Common myeloid progenitor, CD34-positive (primary cell): ENCODE results near the gene IDH3G.

Experiments used
- CTCF ChIA-PET: fragments of 350-600 bp; sonication (Branson Sonifier 250); formaldehyde crosslinking; loops from one replicate; lab custom pipeline; 2021; ENCODE audit warnings: antibody characterized with exemption; lab: Charles Lee
- POLR2A ChIA-PET: fragments of 350-600 bp; sonication (Branson Sonifier 250); formaldehyde crosslinking; loops from one replicate; lab custom pipeline; 2021; ENCODE audit warnings: antibody characterized with exemption; lab: Charles Lee
- DNase-seq, 3 donors: peaks; one replicate each; pipeline versions ENCODE4 v3.0.0 to v3.0.0-alpha.2; 2013
- H3K27ac ChIP-seq, 2 experiments: 1 replicate in 1 of 2; 2 replicates in 1 of 2; pipeline ENCODE4 v1.7.0; 2013; ENCODE audit warnings: inconsistent platforms in 2 of 2, low read length in 2 of 2, mild to moderate bottlenecking in 2 of 2, low read depth in 1 of 2, moderate library complexity in 1 of 2; ENCODE audit not compliant: severe bottlenecking in 2 of 2, insufficient read depth in 1 of 2, poor library complexity in 1 of 2
- H3K27me3 ChIP-seq, 5 experiments: replicated peaks in 2 of 5; 1 replicate in 3 of 5; 2 replicates in 2 of 5; pipeline versions ENCODE4 v1.6.1 to v1.7.0; 2013; ENCODE audit warnings: low read length in 4 of 5, mild to moderate bottlenecking in 2 of 5, moderate library complexity in 2 of 5, inconsistent platforms in 1 of 5; ENCODE audit not compliant: insufficient read depth in 5 of 5, control insufficient read depth in 4 of 5
- H3K36me3 ChIP-seq, 4 experiments: 1 replicate in 2 of 4; 2 replicates in 2 of 4; pipeline versions ENCODE4 v1.6.1 to v1.7.0; 2013; ENCODE audit warnings: low read length in 3 of 4, control low read depth in 1 of 4, mild to moderate bottlenecking in 1 of 4; ENCODE audit not compliant: control insufficient read depth in 4 of 4, insufficient read depth in 4 of 4
- H3K4me1 ChIP-seq, 4 experiments: 1 replicate in 3 of 4; 2 replicates in 1 of 4; pipeline versions ENCODE4 v1.6.1 to v1.7.1; 2013; ENCODE audit warnings: low read length in 3 of 4, mild to moderate bottlenecking in 3 of 4, control low read depth in 1 of 4, inconsistent platforms in 1 of 4, moderate library complexity in 1 of 4; ENCODE audit not compliant: control insufficient read depth in 4 of 4, insufficient read depth in 4 of 4; ENCODE audit errors: control extremely low read depth in 1 of 4
- H3K4me3 ChIP-seq, 7 experiments: 1 replicate in 4 of 7; 2 replicates in 3 of 7; pipeline versions ENCODE4 v1.5.1 to v1.7.0; 2013; ENCODE audit warnings: mild to moderate bottlenecking in 7 of 7, low read length in 6 of 7, moderate library complexity in 6 of 7, inconsistent platforms in 2 of 7, low read depth in 2 of 7, control low read depth in 1 of 7; ENCODE audit not compliant: insufficient read depth in 4 of 7, control insufficient read depth in 1 of 7; ENCODE audit errors: extremely low read depth in 1 of 7
- H3K9me3 ChIP-seq, 5 experiments: 1 replicate in 4 of 5; 2 replicates in 1 of 5; pipeline versions ENCODE4 v1.6.1 to v1.7.1; 2013; ENCODE audit warnings: low read length in 4 of 5, mild to moderate bottlenecking in 2 of 5, inconsistent platforms in 1 of 5, low read depth in 1 of 5, moderate library complexity in 1 of 5; ENCODE audit not compliant: control insufficient read depth in 4 of 5, insufficient read depth in 2 of 5; ENCODE audit errors: control extremely low read depth in 1 of 5
- WGBS: methylation state at CpG from one replicate; pipeline ENCODE4 v1.1.5; 2013; ENCODE audit not compliant: insufficient coverage; 5-methylcytosine and 5-hydroxymethylcytosine counted together

Gene IDH3G

DNA sequence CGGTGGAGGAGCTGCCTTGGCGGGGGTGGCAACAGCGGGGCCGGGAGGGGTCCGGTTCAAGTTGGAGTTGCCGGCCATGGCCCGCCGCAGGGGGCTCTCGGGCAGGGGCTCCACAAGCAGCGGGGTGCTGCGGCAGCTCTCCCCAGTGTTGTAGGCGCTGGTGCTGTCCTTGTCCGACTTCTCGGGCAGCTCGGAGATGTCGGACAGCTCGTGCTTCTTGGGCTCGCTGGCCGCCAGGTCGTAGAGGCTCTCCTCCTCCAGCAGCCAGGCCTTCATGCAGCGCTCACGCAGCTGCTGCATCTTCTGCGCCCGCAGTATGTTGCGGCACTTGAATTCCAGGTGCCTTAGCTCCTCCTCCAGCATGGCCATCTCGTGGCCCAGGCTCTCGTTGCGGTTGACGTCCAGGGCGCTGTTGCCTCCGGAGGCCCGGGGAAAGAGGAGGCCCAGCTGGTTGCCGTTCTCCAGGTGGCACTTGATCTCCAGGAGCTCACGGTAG is 10.0 kb upstream of the IDH3G start:
- Histone ChIP-seq H3K4me1 (peaks cover 0 to 12% (median 10%) of the 10 kb centered on the region in 4 experiments), H3K4me3 (no peak overlapping the region), H3K9me3 (peaks cover 0 to 5% (median 0%) of the 10 kb centered on the region in 5 experiments), H3K27ac (no peak overlapping the region), H3K27me3 (peaks cover 0 to 6% (median 0%) of the 10 kb centered on the region in 5 experiments), H3K36me3 (peaks cover 0 to 1% (median under 1%) of the 10 kb centered on the region in 4 experiments)
- POLR2A ChIA-PET: no interaction called here
- 97% methylated on average over 31 of the region's 34 CpGs for WGBS
- DNase-seq: no peak
- CTCF ChIA-PET: no interaction called here

DNA sequence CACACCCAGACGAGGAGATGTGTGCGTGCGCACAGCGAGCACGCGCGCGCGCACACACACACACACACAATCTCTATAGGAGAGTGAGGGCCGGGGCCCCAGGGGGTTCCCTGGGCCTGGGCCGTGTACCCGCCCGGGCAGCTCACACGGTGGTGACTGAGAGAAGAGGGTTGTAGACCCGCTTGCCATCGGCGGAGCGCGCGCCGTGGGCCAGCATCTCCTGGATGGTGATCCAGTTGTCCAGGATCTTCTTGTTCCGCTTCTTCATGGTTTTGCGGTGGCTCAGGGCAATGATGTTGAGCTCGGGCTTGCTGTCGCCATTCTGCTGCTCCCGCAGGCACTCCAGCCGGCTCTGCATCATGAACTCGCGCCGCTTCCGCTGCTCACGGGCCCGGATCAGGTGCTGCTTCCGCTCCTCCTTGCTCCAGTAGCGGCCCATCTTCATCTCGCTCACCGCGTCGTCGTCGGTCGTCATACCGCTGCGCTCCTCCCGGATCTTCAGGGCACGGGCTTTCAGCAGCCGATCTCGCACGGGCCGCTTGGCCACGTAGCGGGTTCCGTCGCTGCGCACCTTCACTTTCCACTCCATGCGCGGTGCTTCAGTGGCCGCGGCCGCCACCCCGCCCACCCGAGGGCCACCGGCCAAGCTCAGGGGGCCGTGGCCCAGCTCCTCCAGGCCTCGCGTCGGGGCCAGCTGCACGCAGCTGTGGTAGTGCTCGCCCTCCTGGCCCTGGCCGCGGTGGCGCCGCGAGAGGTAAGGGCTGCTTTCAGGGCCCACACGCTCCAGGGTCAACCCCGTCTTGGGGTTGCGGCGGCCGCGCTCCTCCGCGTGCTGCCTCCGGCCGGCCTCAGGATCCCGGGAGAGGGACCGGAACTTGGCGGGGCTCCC is 9.3 kb upstream of the IDH3G start:
- no peak overlapping the region for H3K27ac ChIP-seq
- DNase-seq: no peak
- H3K9me3 ChIP-seq: peaks cover 0 to 5% (median 0%) of the 10 kb centered on the region in 5 experiments
- H3K4me1 ChIP-seq: peaks cover 0 to 12% (median 10%) of the 10 kb centered on the region in 4 experiments
- WGBS: 96% methylated on average over 68 of the region's 87 CpGs
- H3K4me3 ChIP-seq: no peak overlapping the region
- H3K36me3 ChIP-seq: peaks cover 0 to 8% (median 3%) of the 10 kb centered on the region in 4 experiments
- ChIA-PET POLR2A (no interaction called here), CTCF (interaction anchor here (1.0 kb wide), 1 partner anchor 9 kb away, joined by 3 read pairs; the partner anchor contains the start of genes IDH3G and SSR4)
- H3K27me3 ChIP-seq: peaks cover 0 to 6% (median 0%) of the 10 kb centered on the region in 5 experiments

DNA sequence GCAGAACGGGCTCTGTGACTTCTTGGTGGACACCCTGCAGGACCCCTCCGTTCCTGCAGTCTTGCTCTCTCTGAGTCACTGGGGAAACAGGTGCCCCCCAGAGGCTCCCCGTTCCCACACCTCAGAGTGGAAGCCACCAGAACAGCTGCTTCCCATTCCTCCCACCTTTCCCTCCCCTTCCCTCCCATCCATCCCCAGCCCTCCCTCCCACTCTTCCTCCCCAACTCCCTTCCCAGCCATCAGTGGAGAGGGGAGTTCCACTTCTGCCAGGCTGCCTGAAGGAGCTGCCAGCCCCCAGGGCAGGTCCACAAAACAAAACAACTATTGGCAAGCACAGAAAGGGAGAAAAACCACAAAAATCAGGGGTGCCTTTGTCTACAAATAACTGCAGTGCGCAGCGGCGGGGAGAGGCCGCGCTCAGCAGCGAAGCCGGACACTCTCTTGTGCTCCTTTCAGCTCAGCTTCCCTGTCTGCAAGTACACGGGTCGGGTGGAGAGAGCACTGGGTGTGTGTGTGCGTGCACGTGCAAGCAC is 8.4 kb upstream of the IDH3G start:
- H3K9me3 ChIP-seq: peaks cover 0 to 7% (median 0%) of the 10 kb centered on the region in 5 experiments
- DNase-seq: peak in 2 of 3 donors; percentile 41 to 53
- H3K27ac ChIP-seq: no peak overlapping the region
- no peak overlapping the region for H3K4me3 ChIP-seq
- H3K36me3 ChIP-seq: peaks cover 0 to 14% (median 7%) of the 10 kb centered on the region in 4 experiments
- ChIA-PET CTCF (interaction anchor here (1.0 kb wide), 1 partner anchor 8 kb away, joined by 3 read pairs; the partner anchor contains the start of genes IDH3G and SSR4), POLR2A (no interaction called here)
- peaks cover 0 to 12% (median 10%) of the 10 kb centered on the region in 4 experiments for H3K4me1 ChIP-seq
- WGBS: 45% methylated on average over 14 of the region's 14 CpGs
- H3K27me3 ChIP-seq: peaks cover 0 to 6% (median 0%) of the 10 kb centered on the region in 5 experiments

DNA sequence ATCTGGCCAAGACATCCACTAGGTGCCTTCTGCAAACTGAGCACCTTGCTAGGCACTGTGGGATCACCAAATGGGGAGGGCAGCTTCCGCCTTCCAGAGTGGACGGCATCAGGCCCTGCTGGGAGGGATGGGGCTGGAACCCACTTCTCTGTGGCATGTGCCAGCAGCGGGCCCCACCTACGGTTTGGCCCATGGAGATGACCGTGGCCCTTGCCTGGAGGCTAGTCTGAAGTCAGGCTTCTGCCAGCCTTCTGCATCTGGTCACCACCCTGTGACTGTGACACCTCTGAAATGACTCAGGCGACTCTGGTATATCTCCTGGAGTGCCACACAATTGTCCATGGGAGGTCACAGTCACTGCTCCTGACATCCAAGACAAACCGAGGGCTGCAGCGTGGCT is 7.5 kb upstream of the IDH3G start:
- H3K4me1 ChIP-seq: peaks cover 0 to 12% (median 10%) of the 10 kb centered on the region in 4 experiments
- H3K36me3 ChIP-seq: peaks cover 0 to 20% (median 12%) of the 10 kb centered on the region in 4 experiments
- peaks cover 0 to 14% (median 0%) of the 10 kb centered on the region in 5 experiments for H3K9me3 ChIP-seq
- 91% methylated on average over 8 of the region's 8 CpGs for WGBS
- ChIA-PET CTCF (no interaction called here), POLR2A (no interaction called here)
- DNase-seq: no peak
- peaks cover 0 to 6% (median 0%) of the 10 kb centered on the region in 5 experiments for H3K27me3 ChIP-seq
- H3K4me3 ChIP-seq: no peak overlapping the region
- no peak overlapping the region for H3K27ac ChIP-seq

DNA sequence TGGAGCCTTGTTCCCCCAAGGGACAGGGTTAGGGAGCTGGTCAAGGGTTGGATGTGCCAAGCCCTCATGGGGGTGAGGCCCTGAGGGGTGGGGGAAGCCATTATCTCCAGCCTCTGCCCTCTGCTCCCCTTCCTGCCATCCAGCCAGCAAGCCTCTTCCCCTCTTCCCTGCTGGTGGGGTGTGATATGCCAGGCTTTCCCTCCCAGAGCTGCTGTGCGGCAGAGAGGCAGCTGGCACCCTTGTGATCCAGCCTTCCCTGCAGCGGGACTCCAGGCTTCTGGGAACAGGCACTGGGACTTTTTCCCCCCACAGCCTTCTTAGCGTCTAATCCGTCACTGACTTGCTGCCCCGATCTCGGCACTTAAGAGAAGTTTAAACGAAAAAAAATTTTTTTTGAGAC is 6.6 kb upstream of the IDH3G start:
- WGBS: 93% methylated on average over 7 of the region's 7 CpGs
- Histone ChIP-seq H3K9me3 (peaks cover 0 to 14% (median 0%) of the 10 kb centered on the region in 5 experiments), H3K27ac (no peak overlapping the region), H3K4me1 (peaks cover 0 to 15% (median 12%) of the 10 kb centered on the region in 4 experiments), H3K27me3 (peaks cover 0 to 14% (median 0%) of the 10 kb centered on the region in 5 experiments), H3K36me3 (peaks cover 0 to 26% (median 15%) of the 10 kb centered on the region in 4 experiments), H3K4me3 (no peak overlapping the region)
- ChIA-PET CTCF (interaction anchor here (0.6 kb wide), 1 partner anchor 9 kb away, joined by 3 read pairs; no protein-coding TSS in a partner anchor), POLR2A (no interaction called here)
- DNase-seq: no peak

DNA sequence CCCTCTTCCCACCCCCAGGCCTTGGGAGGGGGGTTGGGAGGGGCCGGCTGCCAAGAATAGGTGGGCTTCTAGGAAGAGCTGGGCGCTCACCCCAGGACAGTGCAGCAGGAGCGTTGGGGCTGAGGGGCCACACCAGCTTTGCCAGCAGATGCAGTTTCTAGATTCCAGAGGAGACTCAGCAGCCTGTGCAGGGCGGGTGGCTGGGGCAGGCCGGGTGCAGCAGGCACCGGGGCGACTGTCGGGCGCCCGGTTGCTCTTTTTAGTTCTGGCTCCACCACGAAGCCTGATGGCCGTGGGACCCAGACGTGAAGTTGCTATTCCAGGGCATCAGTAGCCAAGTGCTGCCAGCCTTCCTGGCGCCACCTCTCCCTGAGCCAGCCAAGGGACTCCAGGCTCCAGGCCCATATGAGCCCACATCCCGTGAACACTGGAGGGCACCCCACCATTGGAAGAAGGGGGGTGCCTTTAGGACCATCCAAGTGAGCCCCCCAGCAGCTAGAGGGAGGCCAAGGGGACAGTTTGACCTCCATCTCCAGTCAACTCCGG is 6.1 kb upstream of the IDH3G start:
- Histone ChIP-seq H3K27ac (no peak overlapping the region), H3K27me3 (peaks cover 0 to 18% (median 0%) of the 10 kb centered on the region in 5 experiments), H3K36me3 (peaks cover 0 to 26% (median 15%) of the 10 kb centered on the region in 4 experiments), H3K4me1 (peaks cover 0 to 20% (median 17%) of the 10 kb centered on the region in 4 experiments), H3K4me3 (no peak overlapping the region), H3K9me3 (peaks cover 0 to 14% (median 0%) of the 10 kb centered on the region in 5 experiments)
- ChIA-PET CTCF (interaction anchor here (0.6 kb wide), 1 partner anchor 9 kb away, joined by 3 read pairs; no protein-coding TSS in a partner anchor), POLR2A (no interaction called here)
- no peak for DNase-seq
- 94% methylated on average over 10 of the region's 16 CpGs for WGBS
